Heart left ventricle (tissue), 16 donors: ENCODE measurements around the gene RAPGEFL1. TPM values are rescaled to one million over a fixed set of nuclear protein-coding genes. Genes with fewer than 3 reads are reported as not detected.
A peak's percentile ranks its signal among the peaks of the same experiment; 100 is the strongest.

Source experiments
- ATAC-seq, 4 donors: fragments of 200-7000 bp; cut with Tn5 transposase; one replicate each; pipeline ENCODE4 v1.9.1; 2020 to 2022; ENCODE audit warnings: moderate library complexity in 4 of 4, mild to moderate bottlenecking in 3 of 4, moderate number of reproducible peaks in 1 of 4
- DNase-seq, 5 donors: peaks; one replicate each; pipeline ENCODE4 v3.0.0-alpha.2; 2020
- H3K27ac ChIP-seq, 12 donors: fragments of 200-600 bp; sonication (generic) in 4 of 12; one replicate each; pipeline versions ENCODE4 v1.5.0 to v1.8.0; 2016 to 2022; ENCODE audit warnings: mild to moderate bottlenecking in 2 of 12
- H3K27me3 ChIP-seq, 9 donors: fragments of 200-600 bp; sonication (generic) in 2 of 9; one replicate each; pipeline versions ENCODE4 v1.5.1 to v1.8.0; 2016 to 2022; ENCODE audit warnings: mild to moderate bottlenecking in 3 of 9
- H3K36me3 ChIP-seq, 9 donors: fragments of 200-600 bp; sonication (generic) in 2 of 9; one replicate each; pipeline versions ENCODE4 v1.5.0 to v1.8.0; 2018 to 2022; ENCODE audit warnings: mild to moderate bottlenecking in 2 of 9
- H3K4me1 ChIP-seq, 12 donors: fragments of 200-600 bp; sonication (generic) in 4 of 12; one replicate each; pipeline versions ENCODE4 v1.5.0 to v1.8.0; 2016 to 2022; ENCODE audit warnings: mild to moderate bottlenecking in 3 of 12
- H3K4me3 ChIP-seq, 12 donors: fragments of 200-600 bp; sonication (generic) in 4 of 12; one replicate each; pipeline versions ENCODE4 v1.5.0 to v1.8.0; 2017 to 2022; ENCODE audit warnings: mild to moderate bottlenecking in 9 of 12, moderate library complexity in 4 of 12
- H3K9me3 ChIP-seq, 12 donors: fragments of 200-600 bp; sonication (generic) in 4 of 12; one replicate each; pipeline versions ENCODE4 v1.5.0 to v1.8.0; 2016 to 2022; ENCODE audit warnings: mild to moderate bottlenecking in 1 of 12
- POLR2A ChIP-seq, 2 donors: fragments of 450-650 bp; IDR thresholded peaks; one replicate each; pipeline ENCODE4 v1.6.1; 2017; ENCODE audit warnings: antibody characterized with exemption in 2 of 2, mild to moderate bottlenecking in 2 of 2, moderate library complexity in 2 of 2
- WGBS, 4 donors: extraction: QIAGEN DNeasy Blood & Tissue Kit in 2 of 4; methylation state at CpG; one replicate each; pipeline versions ENCODE4 v1.1.5 to v1.1.7; 2013 to 2018; 5-methylcytosine and 5-hydroxymethylcytosine counted together
- intact Hi-C, 10 donors: fragments of 100-400 bp; cut with DNase I; formaldehyde crosslinking; loops; one replicate each; pipeline versions ENCODE4 v1.11.1 to v1.14.2; 2022
- polyA plus RNA-seq, 2 donors: library from polyadenylated mRNA; stranded (reverse); fragments of 200-250 nt; gene quantifications; one replicate each; pipeline ENCODE4 v1.2.3, GENCODE V29; 2013
- total RNA-seq, 9 donors: library from RNA; depleted of rRNA in 2 of 9; stranded (reverse); fragments of >200 nt in 2 of 9; fragmentation: NEBNext Ultra II Directional in 3 of 9; extraction: Animal tissue kit (Norgen Biotek cat#: 25700) in 3 of 9; gene quantifications; one replicate each; pipeline versions ENCODE4 v1.1.0 to v1.2.4, GENCODE V29; 2016 to 2023
- TF ChIP-seq, protein P1 (sequence below), 12 donors: fragments of 200-600 bp; sonication (generic) in 4 of 12; IDR thresholded peaks; one replicate each; pipeline versions ENCODE4 v1.5.0 to v1.8.0; 2018 to 2022; ENCODE audit warnings: antibody characterized with exemption in 12 of 12, mild to moderate bottlenecking in 5 of 12
- donor health status: ischemic (EF 13 %, LVEDD 7.1; RV severe dilation, severe dysfunction).
- donor health status: healthy with polysubstance abuse.
- donor health status: DM: no; HTN: yes; CAD: no.
- donor health status: DM: no; HTN: no; CAD: no.
- donor health status: ischemic (EF 25% LVEDD 6.9; RV normal size, moderate dysfunction).
- donor health status: ischemic (EF 25% LVEDD 5.7; RV mildly dilated, moderate dysfunction).
- donor health status: healthy.
- donor health status: DM: yes; HTN: yes; CAD: no.
- donor health status: ischemic (EF 35%, LVEDD 5.7; RV mildly dilated, moderate dysfunction).
- donor health status: nonischemic (EF 11% LVEDD 7.7; RV severe dilation, severe dysfunction).
- donor health status: DM: yes; HTN: yes; CAD: no.
- donor health status: PGD.
- donor health status: ischemic (EF 29% LVEDD 5.4; RV normal size, mild dysfunction).
- donor health status: nonischemic (EF 23%, LVEDD 6.1; RV moderate dilation, normal function).

The RAPGEFL1 gene
- total and polyA plus RNA-seq, 11 donors = 2.2 to 6.6 (median 3.3) TPM

DNA sequence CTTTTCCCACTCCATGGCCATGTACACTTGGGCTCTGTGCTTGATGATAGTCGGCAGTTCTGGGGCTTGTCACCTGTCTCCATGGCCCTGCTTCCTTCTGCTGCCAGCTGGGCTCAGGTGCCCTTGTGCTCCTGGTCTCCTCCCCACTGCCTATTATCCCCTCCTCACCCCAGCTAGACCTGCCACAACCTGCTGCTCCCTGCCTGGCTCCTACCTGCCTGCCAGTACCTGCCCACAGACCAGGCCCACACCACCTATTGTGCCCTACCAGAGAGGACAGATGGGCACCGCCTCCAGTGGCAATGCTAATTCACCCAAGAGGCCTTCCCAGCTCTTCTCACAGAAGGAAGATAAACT is 538 bp upstream of the RAPGEFL1 start:
- Histone ChIP-seq H3K9me3 (no peaks in the 10 kb centered on the region), H3K27ac (no peak overlapping the region), H3K4me3 (no peak overlapping the region), H3K4me1 (peaks cover 0 to 21% (median 10%) of the 10 kb centered on the region in 12 donors), H3K27me3 (no peaks in the 10 kb centered on the region), H3K36me3 (peaks cover 0 to 49% (median 29%) of the 10 kb centered on the region in 9 donors)
- peak in 1 of 4 donors; percentile 1 for ATAC-seq
- WGBS, 4 donors = 75 to 78% (median 77%) methylated on average over 2 of the region's 2 CpGs; no CpG with 5 or more reads in 1 of the 4 donors
- DNase-seq = no peak
- TF ChIP-seq, protein P1, sequence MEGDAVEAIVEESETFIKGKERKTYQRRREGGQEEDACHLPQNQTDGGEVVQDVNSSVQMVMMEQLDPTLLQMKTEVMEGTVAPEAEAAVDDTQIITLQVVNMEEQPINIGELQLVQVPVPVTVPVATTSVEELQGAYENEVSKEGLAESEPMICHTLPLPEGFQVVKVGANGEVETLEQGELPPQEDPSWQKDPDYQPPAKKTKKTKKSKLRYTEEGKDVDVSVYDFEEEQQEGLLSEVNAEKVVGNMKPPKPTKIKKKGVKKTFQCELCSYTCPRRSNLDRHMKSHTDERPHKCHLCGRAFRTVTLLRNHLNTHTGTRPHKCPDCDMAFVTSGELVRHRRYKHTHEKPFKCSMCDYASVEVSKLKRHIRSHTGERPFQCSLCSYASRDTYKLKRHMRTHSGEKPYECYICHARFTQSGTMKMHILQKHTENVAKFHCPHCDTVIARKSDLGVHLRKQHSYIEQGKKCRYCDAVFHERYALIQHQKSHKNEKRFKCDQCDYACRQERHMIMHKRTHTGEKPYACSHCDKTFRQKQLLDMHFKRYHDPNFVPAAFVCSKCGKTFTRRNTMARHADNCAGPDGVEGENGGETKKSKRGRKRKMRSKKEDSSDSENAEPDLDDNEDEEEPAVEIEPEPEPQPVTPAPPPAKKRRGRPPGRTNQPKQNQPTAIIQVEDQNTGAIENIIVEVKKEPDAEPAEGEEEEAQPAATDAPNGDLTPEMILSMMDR (IDR thresholded peaks at IDR 0.05) = no peak
- TF ChIP-seq POLR2A (IDR thresholded peaks at IDR 0.05) = no peak
- intact Hi-C loops = loop anchor here in 1 of 10 donors (10.0 kb wide), 1 partner anchor 152 kb away; no protein-coding TSS in a partner anchor

DNA sequence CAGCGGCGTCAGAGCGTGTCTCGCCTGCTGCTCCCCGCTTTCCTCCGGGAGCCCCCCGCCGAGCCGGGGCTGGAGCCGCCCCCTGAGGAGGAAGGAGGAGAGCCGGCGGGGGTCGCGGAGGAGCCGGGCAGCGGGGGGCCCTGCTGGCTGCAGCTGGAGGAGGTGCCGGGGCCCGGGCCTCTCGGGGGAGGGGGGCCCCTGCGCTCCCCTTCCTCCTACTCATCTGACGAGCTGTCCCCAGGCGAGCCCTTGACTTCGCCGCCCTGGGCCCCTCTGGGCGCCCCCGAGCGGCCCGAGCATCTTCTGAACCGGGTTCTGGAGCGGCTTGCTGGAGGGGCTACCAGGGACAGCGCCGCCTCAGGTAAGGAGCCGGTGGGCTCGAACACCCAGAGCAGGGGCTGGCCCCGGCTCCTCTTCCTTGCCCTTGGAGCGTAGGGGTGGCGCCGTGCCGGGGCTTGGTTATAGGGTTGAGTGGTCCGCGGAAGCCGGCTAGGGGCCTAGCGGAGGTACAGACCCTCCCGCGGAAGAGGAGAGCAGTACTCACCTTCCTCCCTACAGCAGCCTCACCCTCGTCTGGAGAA is 841 bp downstream of the RAPGEFL1 start:
- peak overlapping the region in 1 of 12 donors; percentile 29 for H3K27ac ChIP-seq
- intact Hi-C loops = loop anchor here in 1 of 10 donors (10.0 kb wide), 1 partner anchor 153 kb away; no protein-coding TSS in a partner anchor
- H3K4me1 ChIP-seq = peaks cover 0 to 24% (median 10%) of the 10 kb centered on the region in 12 donors
- TF ChIP-seq, protein P1 (IDR thresholded peaks at IDR 0.05) = no peak
- TF ChIP-seq POLR2A (IDR thresholded peaks at IDR 0.05) = no peak
- no peaks in the 10 kb centered on the region for H3K9me3 ChIP-seq
- DNase-seq (no peak), ATAC-seq (no peak)
- WGBS, 4 donors = 58 to 89% (median 75%) methylated on average over 18 to 46 of the region's 46 CpGs
- H3K4me3 ChIP-seq = peak overlapping the region in 9 of 12 donors; percentile 41 to 62 (median 56)
- peaks cover 0 to 36% (median 19%) of the 10 kb centered on the region in 9 donors for H3K36me3 ChIP-seq
- H3K27me3 ChIP-seq = no peaks in the 10 kb centered on the region

DNA sequence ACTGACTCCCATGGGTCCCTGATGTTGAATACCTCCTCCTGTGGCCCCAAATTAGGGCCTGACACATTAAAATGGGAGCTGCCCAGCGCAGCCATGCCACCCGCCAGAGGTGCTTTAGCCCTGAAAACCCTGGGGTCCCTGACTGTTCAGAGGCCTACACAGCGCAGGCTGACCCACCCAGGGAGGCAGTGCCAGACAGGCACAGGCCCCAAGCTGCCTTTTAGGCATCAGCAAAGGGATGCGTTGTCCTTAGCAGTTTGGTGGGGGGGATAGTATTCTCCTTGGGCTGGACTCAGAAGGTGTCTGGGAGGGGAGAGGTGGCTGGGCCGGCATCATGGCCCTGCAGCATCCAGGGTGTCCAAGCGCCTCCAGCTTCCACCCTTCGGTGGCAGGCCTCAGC is 1.4 kb downstream of the RAPGEFL1 start:
- Histone ChIP-seq H3K9me3 (no peaks in the 10 kb centered on the region), H3K27ac (no peak overlapping the region), H3K4me3 (no peak overlapping the region), H3K27me3 (no peaks in the 10 kb centered on the region), H3K36me3 (peaks cover 0 to 30% (median 15%) of the 10 kb centered on the region in 9 donors), H3K4me1 (peaks cover 0 to 24% (median 10%) of the 10 kb centered on the region in 12 donors)
- 91 to 98% (median 96%) methylated on average over 5 to 7 of the region's 7 CpGs for WGBS, 4 donors
- intact Hi-C loops = loop anchor here in 1 of 10 donors (10.0 kb wide), 1 partner anchor 154 kb away; no protein-coding TSS in a partner anchor
- ATAC-seq (no peak), DNase-seq (no peak)
- TF ChIP-seq, protein P1 (IDR thresholded peaks at IDR 0.05) = no peak
- no peak for TF ChIP-seq POLR2A (IDR thresholded peaks at IDR 0.05)

DNA sequence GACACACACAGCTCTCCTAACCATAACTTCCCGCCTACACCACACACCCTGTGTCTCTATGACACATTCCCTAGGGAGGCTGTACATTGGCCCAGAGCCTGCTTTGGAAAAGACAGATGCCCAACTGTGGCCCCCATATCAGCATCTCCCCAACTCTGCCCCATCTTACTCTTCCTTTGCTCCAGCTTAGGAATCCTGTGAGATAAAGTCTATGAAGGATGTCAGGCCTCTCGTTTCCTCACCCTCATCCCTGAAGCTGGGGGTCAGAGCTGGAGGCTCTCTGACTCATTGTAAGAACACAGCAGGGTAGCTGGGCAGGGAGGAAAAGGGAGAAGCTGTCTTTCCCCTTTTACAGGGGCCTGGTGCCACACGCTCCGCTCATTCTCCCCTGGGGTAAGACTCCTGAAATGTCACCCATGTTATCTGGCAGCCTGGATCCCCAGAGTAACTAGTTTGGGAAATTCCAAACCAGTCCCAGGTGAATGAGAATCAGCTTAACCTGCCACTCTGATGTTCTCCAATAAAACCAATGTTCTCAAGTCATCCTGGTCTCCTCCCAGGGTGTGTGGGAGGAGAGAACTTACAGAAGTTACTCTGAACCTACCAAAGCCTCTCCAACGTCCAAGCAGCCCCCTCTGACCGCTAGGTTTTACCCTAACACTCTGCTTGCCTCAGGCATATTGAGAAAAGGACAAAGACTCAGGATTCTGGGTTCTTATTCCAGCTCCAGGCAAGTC is 2.8 kb downstream of the RAPGEFL1 start:
- ATAC-seq = no peak
- no peak overlapping the region for H3K4me3 ChIP-seq
- no peak overlapping the region for H3K27ac ChIP-seq
- H3K36me3 ChIP-seq = peaks cover 0 to 18% (median 5%) of the 10 kb centered on the region in 9 donors
- no peaks in the 10 kb centered on the region for H3K27me3 ChIP-seq
- DNase-seq = no peak
- intact Hi-C loops = loop anchor here in 1 of 10 donors (10.0 kb wide), 1 partner anchor 155 kb away; no protein-coding TSS in a partner anchor
- peaks cover 0 to 24% (median 10%) of the 10 kb centered on the region in 12 donors for H3K4me1 ChIP-seq
- 80 to 85% (median 82%) methylated on average over 6 of the region's 6 CpGs for WGBS, 4 donors
- TF ChIP-seq POLR2A (IDR thresholded peaks at IDR 0.05) = no peak
- TF ChIP-seq, protein P1 (IDR thresholded peaks at IDR 0.05) = no peak
- no peaks in the 10 kb centered on the region for H3K9me3 ChIP-seq
